ENCODE data around the gene BANK1. TPM values are rescaled to one million over a fixed set of nuclear protein-coding genes. Genes with fewer than 3 reads are reported as not detected.

The BANK1 gene
- total RNA-seq, 2 experiments from 2014 or later: 0.06 to 0.10 TPM

DNA sequence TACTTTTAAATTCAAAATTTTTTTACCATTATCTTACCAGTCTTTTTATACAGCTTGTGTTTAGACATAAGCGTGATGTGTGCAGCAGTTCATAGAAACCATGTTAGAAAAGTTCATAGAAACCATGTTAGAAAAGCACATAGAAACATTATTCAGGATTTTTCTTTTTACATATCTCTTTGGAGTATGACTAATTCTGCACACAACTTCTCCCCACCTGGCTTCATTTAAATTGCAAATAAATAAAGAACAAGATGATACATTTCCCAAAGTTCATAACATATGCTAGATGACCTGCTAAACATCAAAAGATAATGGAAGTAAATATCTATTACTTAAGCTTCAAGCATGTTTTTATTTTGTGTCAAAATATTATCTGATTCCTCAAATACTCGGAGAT, 201.9 kb downstream of the BANK1 start:
- no peak for DNase-seq
- Mint-ChIP-seq H3K9me3 (no peaks in the 10 kb centered on the region), H3K4me1 (no peaks in the 10 kb centered on the region), H3K4me3 (no peak overlapping the region), H3K27ac (no peak overlapping the region), H3K27me3 (peaks cover 2% of the 10 kb centered on the region), H3K36me3 (ENCODE audit: low read depth) (no peaks in the 10 kb centered on the region)
- CTCF ChIA-PET: no interaction called here
- POLR2A ChIA-PET: no interaction called here

GRCh38 chr4:101993002-101993841, 202.7 kb downstream of the BANK1 start:
- H3K27ac Mint-ChIP-seq: no peak overlapping the region
- H3K27me3 Mint-ChIP-seq: peaks cover 3% of the 10 kb centered on the region
- POLR2A ChIA-PET: no interaction called here
- H3K4me1 Mint-ChIP-seq: no peaks in the 10 kb centered on the region
- H3K36me3 Mint-ChIP-seq (ENCODE audit: low read depth): no peaks in the 10 kb centered on the region
- H3K4me3 Mint-ChIP-seq: no peak overlapping the region
- H3K9me3 Mint-ChIP-seq: no peaks in the 10 kb centered on the region
- CTCF ChIA-PET: no interaction called here
- DNase-seq: no peak

GRCh38 chr4:101993842-101994775, 203.6 kb downstream of the BANK1 start:
- CTCF ChIA-PET: no interaction called here
- H3K27ac Mint-ChIP-seq: no peak overlapping the region
- no peaks in the 10 kb centered on the region for H3K36me3 Mint-ChIP-seq (ENCODE audit: low read depth)
- H3K4me3 Mint-ChIP-seq: no peak overlapping the region
- H3K9me3 Mint-ChIP-seq: no peaks in the 10 kb centered on the region
- H3K27me3 Mint-ChIP-seq: peaks cover 5% of the 10 kb centered on the region
- H3K4me1 Mint-ChIP-seq: no peaks in the 10 kb centered on the region
- POLR2A ChIA-PET: no interaction called here
- DNase-seq: no peak

GRCh38 chr4:102007959-102008425, 217.5 kb downstream of the BANK1 start:
- no peaks in the 10 kb centered on the region for H3K27me3 Mint-ChIP-seq
- no peak overlapping the region for H3K27ac Mint-ChIP-seq
- peaks cover 7% of the 10 kb centered on the region for H3K4me1 Mint-ChIP-seq
- H3K9me3 Mint-ChIP-seq: no peaks in the 10 kb centered on the region
- DNase-seq: no peak
- no peak overlapping the region for H3K4me3 Mint-ChIP-seq
- H3K36me3 Mint-ChIP-seq (ENCODE audit: low read depth): no peaks in the 10 kb centered on the region
- CTCF ChIA-PET: no interaction called here
- POLR2A ChIA-PET: no interaction called here

- Mint-ChIP-seq H3K4me3 (no peak overlapping the region), H3K9me3 (no peaks in the 10 kb centered on the region), H3K27me3 (no peaks in the 10 kb centered on the region), H3K36me3 (ENCODE audit: low read depth) (no peaks in the 10 kb centered on the region), H3K4me1 (peaks cover 7% of the 10 kb centered on the region), H3K27ac (no peak overlapping the region)
- no peak for DNase-seq
- CTCF ChIA-PET: no interaction called here
- POLR2A ChIA-PET: no interaction called here
Observed at GRCh38 chr4:102008711-102009110, 218.2 kb downstream of the BANK1 start.

- no peaks in the 10 kb centered on the region for H3K4me1 Mint-ChIP-seq
- H3K36me3 Mint-ChIP-seq (ENCODE audit: low read depth): no peaks in the 10 kb centered on the region
- no peaks in the 10 kb centered on the region for H3K9me3 Mint-ChIP-seq
- no peak overlapping the region for H3K27ac Mint-ChIP-seq
- ChIA-PET CTCF (no interaction called here), POLR2A (no interaction called here)
- H3K4me3 Mint-ChIP-seq: no peak overlapping the region
- no peak for DNase-seq
- H3K27me3 Mint-ChIP-seq: peaks cover 1% of the 10 kb centered on the region
Observed at GRCh38 chr4:102022343-102022742, 231.8 kb downstream of the BANK1 start.

DNA sequence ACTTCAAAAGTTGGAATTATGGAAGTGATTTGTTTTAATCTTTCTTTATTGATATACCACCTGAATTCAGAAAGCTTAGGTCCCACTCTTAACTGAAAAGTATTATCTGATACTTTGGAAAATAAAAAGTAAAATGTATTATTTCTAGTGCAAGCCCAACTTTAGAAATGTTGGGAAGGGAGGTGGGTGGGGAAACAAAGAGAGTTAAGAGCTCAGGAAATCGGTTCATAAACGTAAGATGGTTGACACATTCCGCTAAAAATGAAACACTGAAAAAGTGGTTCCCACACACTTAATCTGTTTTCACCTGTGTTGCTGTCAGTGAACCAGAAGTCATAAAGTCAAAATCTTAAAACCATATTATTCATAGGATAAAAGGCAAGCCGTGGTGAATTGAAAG, 237.4 kb downstream of the BANK1 start:
- CTCF ChIA-PET: no interaction called here
- Mint-ChIP-seq H3K27me3 (no peaks in the 10 kb centered on the region), H3K4me3 (no peak overlapping the region), H3K27ac (no peak overlapping the region), H3K4me1 (no peaks in the 10 kb centered on the region), H3K9me3 (peaks cover 3% of the 10 kb centered on the region), H3K36me3 (ENCODE audit: low read depth) (no peaks in the 10 kb centered on the region)
- POLR2A ChIA-PET: no interaction called here
- no peak for DNase-seq

DNA sequence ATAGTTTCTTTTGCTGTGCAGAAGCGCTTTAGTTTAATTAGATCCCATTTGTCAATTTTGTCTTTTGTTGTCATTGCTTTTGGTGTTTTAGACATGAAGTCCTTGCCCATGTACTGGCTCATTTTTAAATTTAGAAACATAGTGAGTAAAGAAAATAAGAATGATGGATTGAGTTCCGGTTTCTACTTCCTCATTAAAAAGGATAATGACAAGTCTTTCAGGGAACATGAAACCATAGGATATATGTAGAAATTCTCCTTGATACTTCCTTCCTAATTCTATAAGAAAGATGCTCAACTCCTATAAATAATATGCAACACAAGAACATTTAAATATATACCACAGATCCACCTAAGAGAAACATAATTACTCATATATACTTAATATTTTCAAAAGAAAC, 240.9 kb downstream of the BANK1 start:
- Mint-ChIP-seq H3K4me3 (no peak overlapping the region), H3K27me3 (no peaks in the 10 kb centered on the region), H3K36me3 (ENCODE audit: low read depth) (no peaks in the 10 kb centered on the region), H3K4me1 (no peaks in the 10 kb centered on the region), H3K27ac (no peak overlapping the region), H3K9me3 (peaks cover 3% of the 10 kb centered on the region)
- CTCF ChIA-PET: no interaction called here
- no peak for DNase-seq
- POLR2A ChIA-PET: no interaction called here

DNA sequence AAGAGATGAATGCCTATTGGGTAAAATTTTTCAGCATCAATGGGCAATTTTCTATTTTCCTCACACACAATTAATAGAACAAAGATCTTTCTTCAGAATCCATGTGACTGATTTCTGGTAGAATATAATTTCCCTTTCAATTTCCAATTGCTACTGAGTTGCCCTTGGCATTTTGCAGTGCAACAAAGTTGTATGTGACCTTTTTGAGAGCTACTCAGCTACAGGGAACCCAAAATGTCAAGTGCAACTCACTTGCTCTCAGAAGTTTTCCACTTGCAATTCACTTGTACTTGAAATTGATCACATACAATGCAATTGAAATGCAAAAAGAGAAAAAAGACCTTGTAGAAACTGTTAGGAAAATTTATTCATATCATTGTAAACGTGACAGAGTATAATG, 245.5 kb downstream of the BANK1 start:
- no peak for DNase-seq
- no peaks in the 10 kb centered on the region for H3K36me3 Mint-ChIP-seq (ENCODE audit: low read depth)
- H3K4me1 Mint-ChIP-seq: no peaks in the 10 kb centered on the region
- no peak overlapping the region for H3K4me3 Mint-ChIP-seq
- CTCF ChIA-PET: no interaction called here
- POLR2A ChIA-PET: no interaction called here
- no peaks in the 10 kb centered on the region for H3K27me3 Mint-ChIP-seq
- no peak overlapping the region for H3K27ac Mint-ChIP-seq
- H3K9me3 Mint-ChIP-seq: no peaks in the 10 kb centered on the region

- DNase-seq: no peak
- CTCF ChIA-PET: no interaction called here
- no peaks in the 10 kb centered on the region for H3K4me1 Mint-ChIP-seq
- H3K4me3 Mint-ChIP-seq: no peak overlapping the region
- POLR2A ChIA-PET: no interaction called here
- no peaks in the 10 kb centered on the region for H3K9me3 Mint-ChIP-seq
- H3K36me3 Mint-ChIP-seq (ENCODE audit: low read depth): no peaks in the 10 kb centered on the region
- no peaks in the 10 kb centered on the region for H3K27me3 Mint-ChIP-seq
- H3K27ac Mint-ChIP-seq: no peak overlapping the region
Observed at GRCh38 chr4:102036619-102037376, 246.3 kb downstream of the BANK1 start.

- Mint-ChIP-seq H3K9me3 (no peaks in the 10 kb centered on the region), H3K27ac (no peak overlapping the region), H3K36me3 (ENCODE audit: low read depth) (no peaks in the 10 kb centered on the region), H3K4me1 (no peaks in the 10 kb centered on the region), H3K27me3 (no peaks in the 10 kb centered on the region), H3K4me3 (no peak overlapping the region)
- DNase-seq: no peak
- CTCF ChIA-PET: no interaction called here
- POLR2A ChIA-PET: no interaction called here
Observed at GRCh38 chr4:102037566-102037965, 247.0 kb downstream of the BANK1 start.

GRCh38 chr4:102042871-102043802, 252.6 kb downstream of the BANK1 start:
- DNase-seq: no peak
- H3K4me3 Mint-ChIP-seq: no peak overlapping the region
- H3K4me1 Mint-ChIP-seq: no peaks in the 10 kb centered on the region
- peaks cover 1% of the 10 kb centered on the region for H3K27me3 Mint-ChIP-seq
- ChIA-PET POLR2A (no interaction called here), CTCF (no interaction called here)
- H3K27ac Mint-ChIP-seq: no peak overlapping the region
- no peaks in the 10 kb centered on the region for H3K36me3 Mint-ChIP-seq (ENCODE audit: low read depth)
- no peaks in the 10 kb centered on the region for H3K9me3 Mint-ChIP-seq

All from activated CD4-positive, alpha-beta T cell treated with anti-CD3 and anti-CD28 coated beads, Interleukin-2, amount 10 ng/mL, durations not matched to agents 7 days and 5 days (primary cell).